ENCODE measurements around the gene DUSP14. TPM values are rescaled to one million over a fixed set of nuclear protein-coding genes. Genes with fewer than 3 reads are reported as not detected.

Gene DUSP14
- total RNA-seq, 3 donors from 2014 or later (not counting 1 experiment from before 2014, with no cell fraction given): 5.0 to 9.1 (median 5.3) TPM

GRCh38 chr17:37488009-37488604, 1.6 kb upstream of the DUSP14 start:
- Mint-ChIP-seq H3K27ac (peak overlapping the region; percentile 41 to 90), H3K9me3 (no peaks in the 10 kb centered on the region), H3K4me3 (peak overlapping the region; percentile 95), H3K27me3 (ENCODE audit: low read depth in 2 of 2) (peaks cover 0 to 3% of the 10 kb centered on the region in 2 donors), H3K36me3 (no peaks in the 10 kb centered on the region), H3K4me1 (peaks cover 20 to 31% of the 10 kb centered on the region in 2 donors)
- Histone ChIP-seq H3K27ac (ENCODE audit: low read length) (no peak overlapping the region), H3K36me3 (ENCODE audit: control insufficient read depth, insufficient read depth, low read length) (no peaks in the 10 kb centered on the region), H3K27me3 (ENCODE audit: control insufficient read depth, insufficient read depth, low read length) (no peaks in the 10 kb centered on the region), H3K9me3 (ENCODE audit: control insufficient read depth, insufficient read depth, low read length) (no peaks in the 10 kb centered on the region), H3K4me1 (ENCODE audit: control insufficient read depth, insufficient read depth, low read length) (peaks cover 21% of the 10 kb centered on the region), H3K4me3 (ENCODE audit: low read length) (no peak overlapping the region)
- ATAC-seq: no peak
- TF ChIP-seq CTCF (IDR thresholded peaks at IDR 0.05): no peak
- peak in 1 of 2 donors; percentile 44 for DNase-seq
- intact Hi-C loops (cut with micrococcal nuclease): no loop called here
- WGBS (ENCODE audit: insufficient coverage): 32% methylated on average over 7 of the region's 7 CpGs

GRCh38 chr17:37488607-37489196, 989 bp upstream of the DUSP14 start:
- Mint-ChIP-seq H3K9me3 (no peaks in the 10 kb centered on the region), H3K4me1 (peaks cover 20 to 31% of the 10 kb centered on the region in 2 donors), H3K27me3 (ENCODE audit: low read depth in 2 of 2) (peaks cover 0 to 3% of the 10 kb centered on the region in 2 donors), H3K4me3 (peak overlapping the region; percentile 95), H3K27ac (peak overlapping the region; percentile 41 to 90), H3K36me3 (no peaks in the 10 kb centered on the region)
- DNase-seq (peak; percentile 29 to 72), ATAC-seq (peak in 1 of 3 donors; percentile 19)
- Histone ChIP-seq H3K4me3 (ENCODE audit: low read length) (peak overlapping the region; percentile 81), H3K4me1 (ENCODE audit: control insufficient read depth, insufficient read depth, low read length) (peaks cover 21% of the 10 kb centered on the region), H3K9me3 (ENCODE audit: control insufficient read depth, insufficient read depth, low read length) (no peaks in the 10 kb centered on the region), H3K27me3 (ENCODE audit: control insufficient read depth, insufficient read depth, low read length) (no peaks in the 10 kb centered on the region), H3K36me3 (ENCODE audit: control insufficient read depth, insufficient read depth, low read length) (no peaks in the 10 kb centered on the region), H3K27ac (ENCODE audit: low read length) (peak overlapping the region; percentile 63)
- no peak for TF ChIP-seq CTCF (IDR thresholded peaks at IDR 0.05)
- WGBS (ENCODE audit: insufficient coverage): 3% methylated on average over 25 of the region's 25 CpGs
- intact Hi-C loops (cut with micrococcal nuclease): loop anchor here (1.0 kb wide), 1 partner anchor 121 kb away; the partner anchor contains the start of gene SYNRG

GRCh38 chr17:37490022-37490587, 414 bp downstream of the DUSP14 start:
- H3K27me3 Mint-ChIP-seq (ENCODE audit: low read depth in 2 of 2): peaks cover 0 to 3% of the 10 kb centered on the region in 2 donors

More at GRCh38 chr17:37490022-37490587, 414 bp downstream of the DUSP14 start:
- peak overlapping the region; percentile 97 for H3K4me3 Mint-ChIP-seq
- DNase-seq (peak; percentile 70 to 82), ATAC-seq (peak; percentile 68 to 82 (median 73))
- Histone ChIP-seq H3K9me3 (ENCODE audit: control insufficient read depth, insufficient read depth, low read length) (no peaks in the 10 kb centered on the region), H3K27ac (ENCODE audit: low read length) (no peak overlapping the region), H3K36me3 (ENCODE audit: control insufficient read depth, insufficient read depth, low read length) (no peaks in the 10 kb centered on the region), H3K4me3 (ENCODE audit: low read length) (peak overlapping the region; percentile 35), H3K27me3 (ENCODE audit: control insufficient read depth, insufficient read depth, low read length) (no peaks in the 10 kb centered on the region), H3K4me1 (ENCODE audit: control insufficient read depth, insufficient read depth, low read length) (peaks cover 21% of the 10 kb centered on the region)
- H3K27ac Mint-ChIP-seq: peak overlapping the region; percentile 79 to 88
- under 1% methylated on average over 56 of the region's 56 CpGs for WGBS (ENCODE audit: insufficient coverage)
- no peaks in the 10 kb centered on the region for H3K36me3 Mint-ChIP-seq
- peak; percentile 33 for TF ChIP-seq CTCF (IDR thresholded peaks at IDR 0.05)
- intact Hi-C loops (cut with micrococcal nuclease): no loop called here
- H3K9me3 Mint-ChIP-seq: no peaks in the 10 kb centered on the region
- peaks cover 20 to 31% of the 10 kb centered on the region in 2 donors for H3K4me1 Mint-ChIP-seq

All from natural killer cell (primary cell).